GM13976 (cell line): Measurements from ENCODE around the gene CD80.

Experiments
- DNase-seq: peaks from one replicate; pipeline ENCODE4 v3.0.0; 2012; ENCODE audit warnings: low spot score
- CTCF ChIP-seq: IDR thresholded peaks from 2 replicates; pipeline ENCODE4 v1.5.1; 2012; ENCODE audit warnings: borderline replicate concordance, mild to moderate bottlenecking; ENCODE audit not compliant: insufficient read depth; ENCODE audit errors: extremely low read depth, missing control alignments, control extremely low read depth
- in situ Hi-C: fragments of 300-500 bp; cut with MboI; formaldehyde crosslinking; loops from one replicate; pipeline ENCODE4 v1.12.0; 2022; ENCODE audit warnings: low sequenced_read_pairs, mixed read lengths, inconsistent platforms; ENCODE audit not compliant: unreplicated experiment

The CD80 gene

GRCh38 chr3:119483101-119483500 lies 76.3 kb downstream of the CD80 start:
- in situ Hi-C loops: no loop called here
- DNase-seq: no peak
- TF ChIP-seq CTCF: no peak

GRCh38 chr3:119481079-119481478 lies 78.3 kb downstream of the CD80 start:
- no peak for TF ChIP-seq CTCF
- DNase-seq: no peak
- in situ Hi-C loops: no loop called here
